Right kidney (tissue), 1 donor: ENCODE data around the gene HIP1.
"Not testable (repeated sequence)": the region's sequence is repeated elsewhere in the genome, so short reads cannot be mapped to it uniquely, and the experiment has no call there.

Experiments used
- DNase-seq: peaks from one replicate; pipeline ENCODE4 v3.0.0-alpha.2; 2016

The HIP1 gene

GRCh38 chr7:75642810-75643486, 95.8 kb downstream of the HIP1 start:
- no peak for DNase-seq

GRCh38 chr7:75640201-75640600, 98.5 kb downstream of the HIP1 start:
- DNase-seq, result peak; percentile 23

GRCh38 chr7:75639886-75640190, 98.9 kb downstream of the HIP1 start:
- no peak for DNase-seq

GRCh38 chr7:75639071-75639885, 99.5 kb downstream of the HIP1 start:
- peak; percentile 92 for DNase-seq

GRCh38 chr7:75638594-75639070, 100.1 kb downstream of the HIP1 start:
- DNase-seq, result peak; percentile 84

GRCh38 chr7:75637854-75638593, 100.7 kb downstream of the HIP1 start:
- no peak for DNase-seq

GRCh38 chr7:75635036-75635435, 103.7 kb downstream of the HIP1 start:
- DNase-seq, result no peak

GRCh38 chr7:75632587-75632986, 106.2 kb downstream of the HIP1 start:
- not testable (repeated sequence) for DNase-seq

- no peak for DNase-seq
These were observed 107.0 kb downstream of the HIP1 start for GRCh38 chr7:75631711-75632110.

GRCh38 chr7:75630549-75630948, 108.2 kb downstream of the HIP1 start:
- no peak for DNase-seq

- no peak for DNase-seq
These were observed 109.7 kb downstream of the HIP1 start for GRCh38 chr7:75629044-75629443.

- no peak for DNase-seq
These were observed 110.7 kb downstream of the HIP1 start for GRCh38 chr7:75628055-75628454.

- no peak for DNase-seq
These were observed 111.8 kb downstream of the HIP1 start for GRCh38 chr7:75626954-75627353.

- DNase-seq, result no peak
These were observed 112.9 kb downstream of the HIP1 start for GRCh38 chr7:75625868-75626267.

- DNase-seq, result no peak
These were observed 114.5 kb downstream of the HIP1 start for GRCh38 chr7:75624134-75624832.

- DNase-seq, result no peak
These were observed 115.2 kb downstream of the HIP1 start for GRCh38 chr7:75623390-75624133.

GRCh38 chr7:75621124-75621523, 117.6 kb downstream of the HIP1 start:
- DNase-seq, result no peak

- no peak for DNase-seq
These were observed 119.1 kb downstream of the HIP1 start for GRCh38 chr7:75619636-75620035.

- DNase-seq, result no peak
These were observed 121.0 kb downstream of the HIP1 start for GRCh38 chr7:75617634-75618234.

GRCh38 chr7:75616421-75617167, 122.1 kb downstream of the HIP1 start:
- no peak for DNase-seq

- no peak for DNase-seq
These were observed 124.3 kb downstream of the HIP1 start for GRCh38 chr7:75614401-75614800.
